Measurements from ENCODE around the gene USHBP1. TPM values are rescaled to one million over a fixed set of nuclear protein-coding genes. Genes with fewer than 3 reads are reported as not detected.
A peak's percentile ranks its signal among the peaks of the same experiment; 100 is the strongest.

The USHBP1 gene
- total and polyA plus RNA-seq, 2 experiments from 2014 or later, result 4.0 to 5.6 TPM

DNA sequence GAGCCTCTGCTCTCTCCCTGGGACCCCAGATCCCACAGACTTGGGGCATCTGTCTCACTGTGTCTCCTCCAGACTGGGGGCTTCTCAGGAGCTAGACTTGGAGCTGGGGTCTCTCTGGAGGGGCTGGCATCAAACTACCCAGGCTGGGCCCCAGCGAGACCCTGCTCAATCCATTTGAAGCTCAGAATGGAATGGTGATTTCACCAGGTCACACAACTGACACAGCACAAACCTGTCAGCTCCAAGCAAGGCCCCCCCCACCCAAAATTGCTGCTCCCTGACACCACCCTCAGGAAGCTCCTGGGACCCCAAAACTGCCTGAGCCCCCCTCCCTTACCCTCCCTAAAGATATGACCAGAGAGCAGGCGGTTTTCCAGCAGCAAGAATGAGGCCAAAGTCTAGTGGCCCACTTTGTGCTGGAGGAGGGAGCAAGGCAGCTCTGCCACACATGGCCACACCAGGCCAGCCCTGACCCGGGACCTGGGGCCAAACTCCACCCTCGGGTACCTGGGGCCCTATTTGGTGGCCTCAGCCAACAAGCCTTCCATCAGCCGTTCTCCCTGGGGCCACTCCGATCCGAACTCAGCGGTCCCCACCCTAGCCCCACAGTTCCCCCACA, 21.2 kb downstream of the USHBP1 start:
- Histone ChIP-seq H3K27me3 (ENCODE audit: insufficient read depth) (no peaks in the 10 kb centered on the region), H3K9me2 (ENCODE audit: insufficient read depth) (no peaks in the 10 kb centered on the region), H3K27ac (ENCODE audit: low read depth) (0 out of 2 replicates have a peak overlapping the region, but pooled peaks have one; percentile 80), H3K4me1 (ENCODE audit: insufficient read depth) (peaks cover 27% of the 10 kb centered on the region), H3K79me2 (replicated peaks; ENCODE audit: insufficient read depth) (peaks cover 53% of the 10 kb centered on the region), H3F3A (replicated peaks; ENCODE audit: low read depth) (peaks cover 39% of the 10 kb centered on the region), H3K36me3 (ENCODE audit: insufficient read depth) (no peaks in the 10 kb centered on the region), H2AFZ (no peak overlapping the region), H4K20me1 (replicated peaks; ENCODE audit: insufficient read depth) (peaks cover 15% of the 10 kb centered on the region; the same call in 1 of the 2 replicates), H3K4me2 (peak overlapping the region; percentile 93), H3K4me3 (peak overlapping the region; percentile 93)
- Mint-ChIP-seq H3K4me3 (peak overlapping the region; percentile 94), H3K4me1 (peaks cover 38% of the 10 kb centered on the region), H3K27ac (peak overlapping the region; percentile 56; the same call in 1 of the 2 replicates), H3K9me3 (no peaks in the 10 kb centered on the region), H3K36me3 (ENCODE audit: low read depth) (peaks cover 15% of the 10 kb centered on the region), H3K27me3 (ENCODE audit: insufficient read depth, low read depth, poor library complexity) (peaks cover 27% of the 10 kb centered on the region)
- TF ChIP-seq NANOG (IDR thresholded peaks at IDR 0.05; ENCODE audit: borderline replicate concordance), result no peak
- no peak for TF ChIP-seq CTCF (conservative IDR thresholded peaks at IDR 0.05; ENCODE audit: low read depth in 2 of 2)
- TF ChIP-seq, protein P1, sequence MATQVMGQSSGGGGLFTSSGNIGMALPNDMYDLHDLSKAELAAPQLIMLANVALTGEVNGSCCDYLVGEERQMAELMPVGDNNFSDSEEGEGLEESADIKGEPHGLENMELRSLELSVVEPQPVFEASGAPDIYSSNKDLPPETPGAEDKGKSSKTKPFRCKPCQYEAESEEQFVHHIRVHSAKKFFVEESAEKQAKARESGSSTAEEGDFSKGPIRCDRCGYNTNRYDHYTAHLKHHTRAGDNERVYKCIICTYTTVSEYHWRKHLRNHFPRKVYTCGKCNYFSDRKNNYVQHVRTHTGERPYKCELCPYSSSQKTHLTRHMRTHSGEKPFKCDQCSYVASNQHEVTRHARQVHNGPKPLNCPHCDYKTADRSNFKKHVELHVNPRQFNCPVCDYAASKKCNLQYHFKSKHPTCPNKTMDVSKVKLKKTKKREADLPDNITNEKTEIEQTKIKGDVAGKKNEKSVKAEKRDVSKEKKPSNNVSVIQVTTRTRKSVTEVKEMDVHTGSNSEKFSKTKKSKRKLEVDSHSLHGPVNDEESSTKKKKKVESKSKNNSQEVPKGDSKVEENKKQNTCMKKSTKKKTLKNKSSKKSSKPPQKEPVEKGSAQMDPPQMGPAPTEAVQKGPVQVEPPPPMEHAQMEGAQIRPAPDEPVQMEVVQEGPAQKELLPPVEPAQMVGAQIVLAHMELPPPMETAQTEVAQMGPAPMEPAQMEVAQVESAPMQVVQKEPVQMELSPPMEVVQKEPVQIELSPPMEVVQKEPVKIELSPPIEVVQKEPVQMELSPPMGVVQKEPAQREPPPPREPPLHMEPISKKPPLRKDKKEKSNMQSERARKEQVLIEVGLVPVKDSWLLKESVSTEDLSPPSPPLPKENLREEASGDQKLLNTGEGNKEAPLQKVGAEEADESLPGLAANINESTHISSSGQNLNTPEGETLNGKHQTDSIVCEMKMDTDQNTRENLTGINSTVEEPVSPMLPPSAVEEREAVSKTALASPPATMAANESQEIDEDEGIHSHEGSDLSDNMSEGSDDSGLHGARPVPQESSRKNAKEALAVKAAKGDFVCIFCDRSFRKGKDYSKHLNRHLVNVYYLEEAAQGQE (IDR thresholded peaks at IDR 0.05; ENCODE audit: unreplicated experiment), result no peak
- no peak for DNase-seq (ENCODE audit: low spot score)
- no peak for ATAC-seq

GRCh38 chr19:17242431-17243208, 21.9 kb downstream of the USHBP1 start:
- no peak overlapping the region for H3K27ac ChIP-seq (ENCODE audit: low read depth)
- H3F3A ChIP-seq (replicated peaks; ENCODE audit: low read depth), result peaks cover 42% of the 10 kb centered on the region
- peak overlapping the region; percentile 93 for H3K4me2 ChIP-seq
- H3K36me3 Mint-ChIP-seq (ENCODE audit: low read depth), result peaks cover 22% of the 10 kb centered on the region
- H3K79me2 ChIP-seq (replicated peaks; ENCODE audit: insufficient read depth), result peaks cover 60% of the 10 kb centered on the region
- peaks cover 20% of the 10 kb centered on the region for H3K4me1 ChIP-seq (ENCODE audit: insufficient read depth)
- H2AFZ ChIP-seq, result no peak overlapping the region
- H3K27me3 Mint-ChIP-seq (ENCODE audit: insufficient read depth, low read depth, poor library complexity), result peaks cover 28% of the 10 kb centered on the region
- peak overlapping the region; percentile 93; the same call in 1 of the 2 replicates for H3K4me3 ChIP-seq
- H3K9me2 ChIP-seq (ENCODE audit: insufficient read depth), result no peaks in the 10 kb centered on the region
- peaks cover 15% of the 10 kb centered on the region; the same call in 1 of the 2 replicates for H4K20me1 ChIP-seq (replicated peaks; ENCODE audit: insufficient read depth)
- H3K36me3 ChIP-seq (ENCODE audit: insufficient read depth), result no peaks in the 10 kb centered on the region
- peak overlapping the region; percentile 56; the same call in 1 of the 2 replicates for H3K27ac Mint-ChIP-seq
- no peaks in the 10 kb centered on the region for H3K27me3 ChIP-seq (ENCODE audit: insufficient read depth)
- ATAC-seq (no peak), DNase-seq (ENCODE audit: low spot score) (no peak)
- peak overlapping the region; percentile 94 for H3K4me3 Mint-ChIP-seq
- peaks cover 33% of the 10 kb centered on the region for H3K4me1 Mint-ChIP-seq
- TF ChIP-seq ZNF331 (CRISPR knock-in tag; IDR thresholded peaks at IDR 0.05; ENCODE audit: low read depth), result no peak
- no peak for TF ChIP-seq CREB1 (CRISPR knock-in tag; IDR thresholded peaks at IDR 0.05; ENCODE audit: low read depth)
- no peak for TF ChIP-seq NANOG (IDR thresholded peaks at IDR 0.05; ENCODE audit: borderline replicate concordance)
- TF ChIP-seq ETS1 (IDR thresholded peaks at IDR 0.05), result no peak
- TF ChIP-seq EZH2 (IDR thresholded peaks at IDR 0.05; ENCODE audit: low read depth, unreplicated experiment), result no peak
- no peak for TF ChIP-seq CTCF (conservative IDR thresholded peaks at IDR 0.05; ENCODE audit: low read depth in 2 of 2)
- H3K9me3 Mint-ChIP-seq, result no peaks in the 10 kb centered on the region

Data from GM23338 (cell line).